Muscle layer of duodenum (tissue), 2 donors: ENCODE results near the gene CDC42BPG.

Source experiments
- H3K27ac ChIP-seq: one replicate; pipeline ENCODE4 v1.7.0; 2013; ENCODE audit warnings: mild to moderate bottlenecking, low read length
- H3K27me3 ChIP-seq: one replicate; pipeline ENCODE4 v1.7.0; 2013; ENCODE audit warnings: low read depth, mild to moderate bottlenecking, control low read depth, low read length
- H3K36me3 ChIP-seq, 2 donors: one replicate each; pipeline ENCODE4 v1.7.0; 2013; ENCODE audit warnings: low read length in 2 of 2, control low read depth in 1 of 2, mild to moderate bottlenecking in 1 of 2; ENCODE audit not compliant: insufficient read depth in 2 of 2, control insufficient read depth in 1 of 2
- H3K4me1 ChIP-seq, 2 donors: one replicate each; pipeline ENCODE4 v1.7.0; 2013; ENCODE audit warnings: low read length in 2 of 2, mild to moderate bottlenecking in 2 of 2, control low read depth in 1 of 2, moderate library complexity in 1 of 2; ENCODE audit not compliant: insufficient read depth in 2 of 2, control insufficient read depth in 1 of 2
- H3K4me3 ChIP-seq, 2 donors: one replicate each; pipeline ENCODE4 v1.7.0; 2013; ENCODE audit warnings: low read length in 2 of 2, low read depth in 1 of 2, mild to moderate bottlenecking in 1 of 2
- H3K9me3 ChIP-seq, 2 donors: one replicate each; pipeline ENCODE4 v1.7.0; 2013; ENCODE audit warnings: low read length in 2 of 2, control low read depth in 1 of 2, mild to moderate bottlenecking in 1 of 2; ENCODE audit not compliant: control insufficient read depth in 1 of 2
- donor health status: healthy.

CDC42BPG gene

DNA sequence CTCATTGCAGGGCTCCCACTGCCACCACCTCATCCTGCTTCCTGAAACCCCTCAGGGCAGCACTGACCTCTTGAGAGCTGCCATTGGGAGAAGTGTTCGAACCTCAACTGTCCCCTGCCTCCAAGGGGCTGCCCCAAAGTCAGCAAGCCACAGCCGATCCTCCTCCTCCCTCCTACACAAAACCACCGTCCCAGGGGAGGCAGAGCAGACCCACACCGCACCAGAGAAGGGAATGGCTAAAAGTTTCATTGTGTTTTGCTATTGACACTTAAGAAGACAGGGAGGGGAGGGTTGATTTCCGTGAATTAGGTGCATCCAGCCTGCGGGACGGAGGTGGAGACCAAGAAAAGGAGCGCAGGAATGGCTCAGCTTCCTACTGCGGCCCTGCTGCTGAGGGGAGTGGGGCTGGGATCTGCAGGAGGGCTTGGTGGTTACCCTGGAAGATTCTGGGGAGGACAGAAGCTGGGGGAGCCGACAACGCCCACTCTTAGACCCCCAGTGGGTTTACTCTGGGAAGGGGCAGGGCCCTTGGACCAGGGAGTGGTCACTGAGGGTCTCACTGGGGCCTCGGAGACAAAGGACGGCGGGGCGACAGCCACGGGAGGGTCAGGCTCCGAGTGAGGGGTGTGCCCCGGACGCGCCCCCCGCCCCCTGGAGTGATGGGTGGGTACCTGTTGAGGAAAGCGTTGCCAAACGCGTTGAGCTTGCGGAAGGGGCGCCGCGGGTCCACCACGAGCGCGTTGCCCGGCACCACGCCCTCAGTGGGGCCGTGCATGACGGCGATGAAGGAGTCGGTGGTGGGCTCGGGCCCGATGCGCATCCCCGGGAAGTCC, 33.2 kb upstream of the CDC42BPG start:
- H3K4me1 ChIP-seq, result peaks cover 15 to 62% of the 10 kb centered on the region in 2 donors
- H3K27ac ChIP-seq, result peak overlapping the region; percentile 78
- peak overlapping the region; percentile 97 for H3K4me3 ChIP-seq
- peaks cover 10 to 14% of the 10 kb centered on the region in 2 donors for H3K36me3 ChIP-seq
- no peaks in the 10 kb centered on the region for H3K9me3 ChIP-seq
- no peaks in the 10 kb centered on the region for H3K27me3 ChIP-seq

DNA sequence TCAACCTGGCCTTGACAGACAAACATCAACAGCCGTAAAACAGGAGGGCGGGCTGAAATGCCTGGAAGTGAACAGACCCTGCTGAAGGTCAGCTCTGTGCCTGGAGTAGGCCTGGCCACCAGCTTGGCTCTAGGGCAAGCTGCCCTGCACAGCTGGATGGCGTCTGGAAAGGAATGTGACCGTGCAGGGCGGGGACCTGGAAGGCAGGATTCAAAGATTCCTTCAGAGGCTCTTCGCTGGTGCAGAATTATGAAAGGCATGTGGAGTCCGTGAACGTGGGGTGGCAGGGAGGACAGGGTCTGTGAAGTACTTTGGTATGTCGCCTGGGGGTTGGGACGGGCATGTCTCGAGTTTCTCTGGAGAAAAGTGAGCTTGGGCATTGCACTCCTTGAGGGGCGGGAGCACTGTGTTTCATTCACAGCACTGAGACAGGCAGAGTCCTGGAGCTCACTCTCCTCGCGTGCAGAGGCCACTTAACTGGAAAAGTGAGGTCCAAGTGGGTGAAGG, 32.4 kb upstream of the CDC42BPG start:
- H3K27me3 ChIP-seq, result no peaks in the 10 kb centered on the region
- peak overlapping the region; percentile 78 for H3K27ac ChIP-seq
- peaks cover 16 to 70% of the 10 kb centered on the region in 2 donors for H3K4me1 ChIP-seq
- peak overlapping the region; percentile 97 for H3K4me3 ChIP-seq
- H3K9me3 ChIP-seq, result no peaks in the 10 kb centered on the region
- peaks cover 12 to 16% of the 10 kb centered on the region in 2 donors for H3K36me3 ChIP-seq

DNA sequence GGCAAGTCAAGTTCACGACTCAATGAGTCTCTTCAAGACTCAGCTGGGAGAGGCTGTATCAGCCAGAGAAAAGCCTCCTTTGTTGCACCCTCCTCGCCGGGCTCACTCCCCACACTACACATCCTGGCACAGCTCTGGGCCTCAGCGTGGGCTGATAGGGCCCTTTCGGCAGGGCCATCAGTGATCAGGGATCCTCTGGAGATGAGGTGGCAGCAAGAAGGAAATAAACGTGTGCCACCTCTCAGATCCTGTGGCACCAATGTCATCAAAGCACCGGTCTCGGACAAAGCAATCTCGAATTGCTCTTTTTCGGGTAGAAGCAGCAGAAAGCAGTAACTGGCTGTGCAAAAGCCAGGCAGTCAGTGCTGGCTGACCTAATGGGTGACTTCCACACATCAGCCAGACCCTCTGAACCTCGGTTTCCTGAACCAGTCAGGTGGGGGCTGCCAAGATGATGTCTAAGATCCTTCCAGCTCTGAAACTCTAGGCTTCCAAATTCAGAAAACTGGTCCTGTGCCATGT, 31.8 kb upstream of the CDC42BPG start:
- Histone ChIP-seq H3K27me3 (no peaks in the 10 kb centered on the region), H3K4me1 (peaks cover 22 to 76% of the 10 kb centered on the region in 2 donors), H3K4me3 (peak overlapping the region; percentile 97), H3K27ac (peak overlapping the region; percentile 78), H3K36me3 (peaks cover 18 to 22% of the 10 kb centered on the region in 2 donors), H3K9me3 (no peaks in the 10 kb centered on the region)

DNA sequence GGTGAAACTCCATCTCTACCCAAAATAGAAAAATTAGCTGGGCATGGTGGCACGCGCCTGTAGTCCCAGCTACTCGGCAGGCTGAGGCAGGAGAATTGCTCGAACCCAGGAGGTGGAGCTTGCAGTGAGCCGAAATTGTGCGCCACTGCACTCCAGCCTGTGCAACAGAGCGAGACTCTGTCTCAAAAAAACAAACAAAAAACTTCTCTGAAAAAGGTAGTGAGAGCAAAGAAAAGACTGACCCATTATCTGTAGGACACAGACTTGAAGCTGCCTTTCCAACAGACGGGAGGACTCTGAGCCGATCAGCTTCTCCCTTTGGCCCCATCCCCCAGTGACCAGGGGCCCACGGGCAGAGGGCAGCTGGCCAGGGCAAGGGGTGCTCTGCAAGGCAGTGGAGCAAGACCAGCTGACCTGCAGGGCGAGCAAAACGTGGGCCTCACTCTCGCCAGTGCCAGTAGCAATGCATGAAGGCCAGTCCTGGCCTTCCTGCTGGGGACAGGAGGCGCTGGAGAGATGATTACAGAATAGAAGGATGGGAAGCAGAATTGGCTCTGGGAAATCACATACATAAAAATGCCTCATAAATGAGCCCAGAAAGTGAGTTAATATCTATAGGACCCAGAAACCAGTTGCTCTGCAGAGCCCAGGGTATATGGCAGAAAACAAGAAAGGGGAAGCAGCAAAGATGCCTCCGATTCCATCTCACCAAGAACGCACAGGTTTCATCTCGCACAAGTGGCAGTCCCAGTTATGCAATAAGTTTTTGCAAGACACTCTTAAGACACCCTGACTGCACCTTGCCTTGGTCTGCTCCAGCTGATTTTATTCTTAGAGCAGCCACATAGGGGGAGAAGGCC, 31.1 kb upstream of the CDC42BPG start:
- Histone ChIP-seq H3K4me3 (peak overlapping the region; percentile 97), H3K27ac (peak overlapping the region; percentile 78), H3K9me3 (no peaks in the 10 kb centered on the region), H3K36me3 (peaks cover 23 to 24% of the 10 kb centered on the region in 2 donors), H3K27me3 (no peaks in the 10 kb centered on the region), H3K4me1 (peaks cover 29 to 79% of the 10 kb centered on the region in 2 donors)

DNA sequence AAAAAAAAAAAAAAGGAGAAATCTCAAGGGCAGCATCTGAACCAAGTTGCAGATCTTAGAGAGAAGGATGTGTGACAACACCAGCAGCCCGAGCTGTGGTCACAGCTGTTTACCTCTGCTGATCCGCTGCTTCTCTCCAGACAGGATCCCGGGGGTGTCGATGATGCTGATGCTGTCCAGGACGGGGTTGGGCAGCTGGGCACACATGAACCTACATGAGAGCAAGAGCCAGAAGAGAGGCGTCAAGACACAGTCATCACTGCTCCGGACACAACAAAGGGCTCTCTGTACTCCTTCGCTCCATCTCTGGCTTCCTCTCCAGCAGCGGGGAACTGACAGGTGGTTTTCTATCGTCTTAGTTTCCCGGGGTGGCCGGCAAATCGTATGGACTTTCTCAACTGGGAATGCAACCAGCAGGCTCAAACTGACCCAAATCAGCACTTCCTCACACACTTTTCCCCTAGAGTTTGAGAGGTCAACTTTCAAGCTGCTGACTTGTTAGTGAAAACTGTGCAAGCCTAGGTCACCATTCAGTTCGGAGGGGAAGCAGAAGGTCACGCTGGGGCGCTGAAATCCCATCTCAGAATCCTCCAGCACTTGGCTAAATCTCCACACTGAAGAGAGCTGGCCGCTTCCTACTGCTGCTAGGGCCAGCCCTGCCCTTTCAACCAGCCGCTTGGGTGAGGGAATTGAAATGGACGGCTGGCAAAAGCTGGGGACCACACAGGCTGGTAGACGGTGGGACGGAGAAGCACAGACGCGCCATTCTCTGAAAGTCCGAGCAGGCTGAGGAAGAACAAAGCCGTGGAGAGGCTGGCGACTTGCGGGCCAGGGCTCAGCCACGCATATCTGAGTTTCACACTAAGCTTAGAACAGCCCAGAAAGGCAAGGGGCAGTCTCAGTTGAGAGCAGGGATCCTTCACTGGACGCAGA, 30.1 kb upstream of the CDC42BPG start:
- H3K27me3 ChIP-seq, result no peaks in the 10 kb centered on the region
- H3K27ac ChIP-seq, result peak overlapping the region; percentile 33

DNA sequence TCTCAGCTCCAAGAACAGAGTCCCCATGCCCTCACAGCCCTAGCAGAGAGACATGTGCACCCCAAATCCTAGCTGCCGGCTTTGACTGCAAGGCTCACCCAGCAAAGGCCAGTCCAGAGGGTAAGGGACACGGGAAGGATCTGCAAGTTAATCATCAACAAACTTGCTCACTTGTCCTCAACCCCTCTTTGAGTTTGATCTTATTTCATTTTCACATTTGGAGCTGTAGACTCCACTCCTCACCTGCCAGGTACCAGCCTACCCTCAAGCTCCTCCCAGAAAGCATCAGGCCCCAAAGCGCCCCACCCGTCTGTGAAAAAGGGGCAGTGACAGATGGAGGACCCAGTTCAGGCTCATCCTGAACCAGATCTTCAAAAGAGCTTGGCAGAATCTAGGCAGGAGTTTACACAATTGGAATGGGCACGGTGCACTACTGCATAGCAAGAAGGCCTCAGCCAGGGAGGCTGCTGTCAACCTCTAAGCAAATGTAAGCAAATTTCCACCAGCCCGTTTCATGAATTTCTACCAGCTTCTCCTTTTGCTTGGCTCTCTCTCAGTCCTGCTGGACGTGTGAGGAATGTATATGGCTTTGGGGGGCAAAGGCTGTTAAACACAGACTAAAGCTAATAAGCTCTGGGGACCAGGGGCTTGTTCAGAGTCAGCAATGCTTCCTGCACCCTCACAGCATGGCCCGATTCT, 28.5 kb upstream of the CDC42BPG start:
- Histone ChIP-seq H3K4me1 (peaks cover 45 to 89% of the 10 kb centered on the region in 2 donors), H3K27me3 (no peaks in the 10 kb centered on the region), H3K4me3 (no peak overlapping the region), H3K27ac (peak overlapping the region; percentile 36), H3K36me3 (peaks cover 24 to 29% of the 10 kb centered on the region in 2 donors), H3K9me3 (no peaks in the 10 kb centered on the region)

More for the DNA sequence above, 30.1 kb upstream of the CDC42BPG start:
- Histone ChIP-seq H3K4me1 (peaks cover 36 to 80% of the 10 kb centered on the region in 2 donors), H3K9me3 (no peaks in the 10 kb centered on the region), H3K36me3 (peaks cover 23 to 24% of the 10 kb centered on the region in 2 donors), H3K4me3 (peak overlapping the region; percentile 2 to 97)

DNA sequence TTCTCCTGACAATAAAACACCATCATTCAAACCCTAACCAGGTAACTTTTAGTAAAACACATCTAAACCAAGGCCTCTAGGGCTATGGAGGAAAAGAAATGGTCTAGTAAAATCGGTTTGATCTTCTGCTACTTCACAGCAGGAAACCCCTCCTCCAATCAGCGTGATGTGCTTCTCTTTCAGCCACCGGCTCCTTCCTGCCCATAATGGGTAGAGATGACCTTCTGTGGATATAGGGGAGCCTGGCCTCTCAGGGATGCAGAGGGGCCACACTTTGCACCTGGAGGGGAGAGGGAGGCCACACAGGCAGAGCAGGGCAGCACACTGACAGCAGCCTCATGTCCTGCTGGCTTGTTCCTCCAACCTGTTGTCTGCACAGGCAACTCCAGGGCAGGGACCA, 27.0 kb upstream of the CDC42BPG start:
- peak overlapping the region; percentile 13 to 30 for H3K4me3 ChIP-seq
- peak overlapping the region; percentile 83 for H3K27ac ChIP-seq
- no peaks in the 10 kb centered on the region for H3K9me3 ChIP-seq
- no peaks in the 10 kb centered on the region for H3K27me3 ChIP-seq
- H3K4me1 ChIP-seq, result peaks cover 45 to 90% of the 10 kb centered on the region in 2 donors
- H3K36me3 ChIP-seq, result peaks cover 24 to 29% of the 10 kb centered on the region in 2 donors

DNA sequence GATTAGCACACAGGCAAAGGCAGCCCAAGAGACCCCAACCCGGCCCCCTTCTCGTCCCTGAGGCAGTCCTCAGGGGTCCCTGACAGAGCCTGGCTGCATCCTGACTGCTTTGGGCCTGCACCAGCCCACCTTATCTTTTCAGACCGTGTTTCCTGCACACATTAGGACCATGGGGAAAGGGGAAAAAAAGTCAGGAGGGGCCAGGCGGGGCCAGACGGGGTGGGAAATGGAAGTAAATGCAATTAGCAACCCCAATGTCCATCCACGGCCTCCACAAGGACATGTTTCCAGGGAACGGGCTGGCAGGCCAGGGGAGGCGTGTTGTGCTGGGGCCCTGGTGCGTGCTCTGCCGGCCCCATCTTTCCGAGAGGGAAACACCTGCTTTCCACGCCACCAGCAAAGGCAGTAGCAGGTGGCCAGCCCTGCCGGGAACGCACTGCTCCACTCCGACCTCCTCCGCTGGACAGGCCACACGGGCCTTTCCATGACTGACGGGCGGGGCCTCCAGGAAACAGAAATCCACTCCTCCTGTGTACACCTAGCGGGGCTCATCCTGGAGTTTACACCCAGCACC, 26.5 kb upstream of the CDC42BPG start:
- no peaks in the 10 kb centered on the region for H3K9me3 ChIP-seq
- H3K4me3 ChIP-seq, result peak overlapping the region; percentile 4 to 30
- H3K27ac ChIP-seq, result peak overlapping the region; percentile 83
- peaks cover 40 to 90% of the 10 kb centered on the region in 2 donors for H3K4me1 ChIP-seq
- no peaks in the 10 kb centered on the region for H3K27me3 ChIP-seq
- peaks cover 24 to 29% of the 10 kb centered on the region in 2 donors for H3K36me3 ChIP-seq

DNA sequence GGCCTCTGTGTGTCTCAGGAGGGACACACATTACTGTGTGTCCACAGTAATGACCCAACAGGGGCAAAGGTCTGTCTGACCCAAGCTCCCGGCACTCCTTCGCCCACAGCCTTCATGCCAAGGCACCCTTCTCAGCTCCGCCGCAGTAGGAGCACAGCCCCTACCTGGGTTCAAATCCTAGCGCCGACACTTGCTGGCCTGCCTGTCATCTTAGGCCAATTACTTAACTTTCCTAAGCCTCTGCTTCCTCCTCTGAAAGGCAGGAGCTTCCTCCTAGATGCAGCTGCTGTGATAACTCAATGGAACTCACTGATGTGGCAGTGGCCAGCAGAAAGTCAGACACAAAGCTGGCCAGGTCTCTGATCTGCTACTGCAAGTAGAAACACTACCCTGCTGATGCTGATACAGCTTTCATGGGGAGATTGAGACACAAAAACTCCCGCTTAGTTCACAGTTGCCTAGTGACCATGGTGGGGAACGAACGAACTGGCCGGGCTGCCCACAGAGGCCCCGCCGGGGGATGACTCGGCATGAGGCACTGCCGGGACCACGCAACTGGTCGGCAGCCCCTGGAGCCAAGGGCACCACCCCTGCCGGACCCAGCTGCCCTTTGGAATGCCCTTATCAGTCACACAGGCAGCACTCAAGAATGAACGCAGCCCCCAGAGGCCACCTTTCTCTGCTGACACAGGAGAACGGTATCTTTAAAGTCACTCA, 25.9 kb upstream of the CDC42BPG start:
- H3K4me3 ChIP-seq, result peak overlapping the region; percentile 4 to 30
- no peaks in the 10 kb centered on the region for H3K27me3 ChIP-seq
- H3K4me1 ChIP-seq, result peaks cover 36 to 86% of the 10 kb centered on the region in 2 donors
- H3K36me3 ChIP-seq, result peaks cover 24 to 29% of the 10 kb centered on the region in 2 donors
- H3K9me3 ChIP-seq, result no peaks in the 10 kb centered on the region
- peak overlapping the region; percentile 83 for H3K27ac ChIP-seq
